Transverse colon (tissue), 4 donors: ENCODE measurements around the gene MCCD1. TPM values are rescaled to one million over a fixed set of nuclear protein-coding genes. Genes with fewer than 3 reads are reported as not detected.
"Not testable (repeated sequence)": the region's sequence is repeated elsewhere in the genome, so short reads cannot be mapped to it uniquely, and the experiment has no call there.

Experiments
- DNase-seq: peaks from one replicate; pipeline ENCODE4 v3.0.0-alpha.2; 2019
- H3K27ac ChIP-seq, 4 donors: fragments of 200-600 bp; sonication (generic); 2 replicates each; pipeline ENCODE4 v1.5.1; 2016 to 2018; ENCODE audit warnings: inconsistent platforms in 4 of 4
- H3K27me3 ChIP-seq: fragments of 200-600 bp; sonication (generic); 2 replicates; pipeline ENCODE4 v1.5.1; 2017; ENCODE audit warnings: inconsistent platforms
- H3K36me3 ChIP-seq, 4 donors: fragments of 200-600 bp; sonication (generic); 2 replicates each; pipeline ENCODE4 v1.5.1; 2017 to 2019; ENCODE audit warnings: inconsistent platforms in 4 of 4
- H3K4me1 ChIP-seq, 4 donors: fragments of 200-600 bp; sonication (generic); 2 replicates each; pipeline ENCODE4 v1.5.1; 2017 to 2020; ENCODE audit warnings: inconsistent platforms in 4 of 4
- H3K4me3 ChIP-seq, 4 donors: fragments of 200-600 bp; sonication (generic); 1 replicate in 1 of 4; 2 replicates in 3 of 4; pipeline versions ENCODE4 v1.5.1 to v1.6.1; 2017 to 2019; ENCODE audit warnings: inconsistent platforms in 4 of 4
- H3K9me3 ChIP-seq, 2 donors: fragments of 200-600 bp; sonication (generic); 2 replicates each; pipeline ENCODE4 v1.5.1; 2017 to 2019; ENCODE audit warnings: inconsistent platforms in 2 of 2
- EP300 ChIP-seq: sonication (generic); formaldehyde crosslinking; IDR thresholded peaks from one replicate; pipeline ENCODE4 v1.6.1; 2017; ENCODE audit warnings: antibody characterized with exemption, low read depth
- POLR2A ChIP-seq: fragments of 450-650 bp; IDR thresholded peaks from one replicate; pipeline ENCODE4 v1.6.1; 2016; ENCODE audit warnings: antibody characterized with exemption, mild to moderate bottlenecking, moderate library complexity
- POLR2AphosphoS5 ChIP-seq, 3 donors: sonication (generic); formaldehyde crosslinking; IDR thresholded peaks; one replicate each; pipeline ENCODE4 v1.6.1; 2016; ENCODE audit warnings: antibody characterized with exemption in 3 of 3
- WGBS, 2 donors: methylation state at CpG; one replicate each; pipeline ENCODE4 v1.1.5; 2018; ENCODE audit warnings: low coverage in 1 of 2; 5-methylcytosine and 5-hydroxymethylcytosine counted together
- in situ Hi-C, 4 donors: fragments of 200-750 bp; cut with MboI; loops; one replicate each; pipeline versions ENCODE4 v1.15.0 to v1.15.1; 2017; ENCODE audit warnings: low sequenced_read_pairs in 3 of 4, low pct_ligation_motif_present in 1 of 4, low pct_unique_long_range_greater_than_20kb in 1 of 4
- intact Hi-C: fragments of 100-400 bp; cut with DNase I; formaldehyde crosslinking; loops from one replicate; pipeline ENCODE4 v1.15.1; 2023; ENCODE audit warnings: low total_unique reads
- total RNA-seq, 4 donors: library from RNA; depleted of rRNA; stranded (reverse); fragments of >200 nt; gene quantifications; one replicate each; pipeline ENCODE4 v1.1.0, GENCODE V29; 2016
- TF ChIP-seq, protein P1 (sequence below), 5 experiments: fragments of 200-600 bp in 3 of 5; fragments of 450-650 bp in 2 of 5; sonication (generic) in 3 of 5; IDR thresholded peaks; 1 replicate in 2 of 5; 2 replicates in 3 of 5; pipeline ENCODE4 v1.5.1; 2016 to 2017; ENCODE audit warnings: antibody characterized with exemption in 5 of 5, inconsistent platforms in 3 of 5, mild to moderate bottlenecking in 2 of 5, moderate library complexity in 1 of 5

The MCCD1 gene
- total RNA-seq, 4 donors from 2014 or later: not detected

DNA sequence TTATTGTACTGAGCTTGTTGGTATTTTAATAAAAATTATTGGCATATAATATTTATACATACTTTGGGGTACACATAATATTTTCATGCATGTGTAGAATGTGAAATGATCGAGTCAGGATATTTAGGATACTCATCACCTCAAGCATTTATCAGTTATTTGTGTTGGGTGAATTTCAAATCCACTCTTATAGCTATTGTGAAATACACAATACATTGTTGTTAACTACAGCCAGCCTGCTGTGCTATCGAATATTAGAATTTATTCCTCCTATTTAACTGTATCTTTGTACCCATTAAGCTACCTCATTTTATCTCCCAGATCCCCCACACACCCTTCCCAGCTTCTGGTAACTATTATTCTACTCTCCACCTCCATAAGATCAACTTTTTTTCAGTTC lies 45.4 kb upstream of the MCCD1 start:
- DNase-seq: no peak
- Histone ChIP-seq H3K27me3 (no peaks in the 10 kb centered on the region), H3K4me3 (no peak overlapping the region), H3K36me3 (no peaks in the 10 kb centered on the region), H3K9me3 (no peaks in the 10 kb centered on the region), H3K27ac (no peak overlapping the region), H3K4me1 (no peaks in the 10 kb centered on the region)
- 51 to 80% methylated on average over 2 of the region's 2 CpGs for WGBS, 2 donors
- no peak for TF ChIP-seq POLR2AphosphoS5 (IDR thresholded peaks at IDR 0.05)
- no peak for TF ChIP-seq EP300
- no peak for TF ChIP-seq POLR2A
- TF ChIP-seq, protein P1, sequence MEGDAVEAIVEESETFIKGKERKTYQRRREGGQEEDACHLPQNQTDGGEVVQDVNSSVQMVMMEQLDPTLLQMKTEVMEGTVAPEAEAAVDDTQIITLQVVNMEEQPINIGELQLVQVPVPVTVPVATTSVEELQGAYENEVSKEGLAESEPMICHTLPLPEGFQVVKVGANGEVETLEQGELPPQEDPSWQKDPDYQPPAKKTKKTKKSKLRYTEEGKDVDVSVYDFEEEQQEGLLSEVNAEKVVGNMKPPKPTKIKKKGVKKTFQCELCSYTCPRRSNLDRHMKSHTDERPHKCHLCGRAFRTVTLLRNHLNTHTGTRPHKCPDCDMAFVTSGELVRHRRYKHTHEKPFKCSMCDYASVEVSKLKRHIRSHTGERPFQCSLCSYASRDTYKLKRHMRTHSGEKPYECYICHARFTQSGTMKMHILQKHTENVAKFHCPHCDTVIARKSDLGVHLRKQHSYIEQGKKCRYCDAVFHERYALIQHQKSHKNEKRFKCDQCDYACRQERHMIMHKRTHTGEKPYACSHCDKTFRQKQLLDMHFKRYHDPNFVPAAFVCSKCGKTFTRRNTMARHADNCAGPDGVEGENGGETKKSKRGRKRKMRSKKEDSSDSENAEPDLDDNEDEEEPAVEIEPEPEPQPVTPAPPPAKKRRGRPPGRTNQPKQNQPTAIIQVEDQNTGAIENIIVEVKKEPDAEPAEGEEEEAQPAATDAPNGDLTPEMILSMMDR (IDR thresholded peaks at IDR 0.05): no peak
- in situ Hi-C loops: no loop called here
- intact Hi-C loops: no loop called here

DNA sequence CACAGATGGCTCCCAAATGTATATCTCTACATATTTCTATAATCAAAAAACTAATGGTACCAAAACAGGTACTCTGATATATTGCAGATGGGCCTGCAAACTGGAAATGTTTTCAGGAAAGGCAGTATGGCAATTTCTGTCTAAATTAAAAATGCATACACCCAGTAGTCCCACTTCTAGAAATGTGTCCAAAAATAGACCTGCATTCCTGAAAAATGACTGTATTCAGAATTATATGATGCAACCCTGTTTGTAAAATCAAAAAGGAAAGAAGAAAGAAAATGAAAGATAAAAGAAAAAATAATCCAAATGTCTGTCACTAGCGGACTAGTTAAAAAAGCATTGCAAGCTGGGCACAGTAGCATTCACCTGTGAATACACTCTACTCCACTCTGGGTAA lies 43.7 kb upstream of the MCCD1 start:
- TF ChIP-seq, protein P1 (IDR thresholded peaks at IDR 0.05): no peak
- TF ChIP-seq POLR2A (no peak), EP300 (no peak), POLR2AphosphoS5 (IDR thresholded peaks at IDR 0.05) (no peak)
- Histone ChIP-seq H3K4me3 (no peak overlapping the region), H3K27ac (no peak overlapping the region), H3K27me3 (no peaks in the 10 kb centered on the region), H3K36me3 (no peaks in the 10 kb centered on the region), H3K9me3 (no peaks in the 10 kb centered on the region), H3K4me1 (peaks cover 0 to under 1% (median 0%) of the 10 kb centered on the region in 4 donors)
- DNase-seq: no peak
- intact Hi-C loops: no loop called here
- in situ Hi-C loops: loop anchor here in 2 of 4 donors (5.0 kb wide), 2 partner anchors 93 to 98 kb away; no protein-coding TSS in a partner anchor
- WGBS, 2 donors: 67 to 68% methylated on average over 1 of the region's 1 CpG

DNA sequence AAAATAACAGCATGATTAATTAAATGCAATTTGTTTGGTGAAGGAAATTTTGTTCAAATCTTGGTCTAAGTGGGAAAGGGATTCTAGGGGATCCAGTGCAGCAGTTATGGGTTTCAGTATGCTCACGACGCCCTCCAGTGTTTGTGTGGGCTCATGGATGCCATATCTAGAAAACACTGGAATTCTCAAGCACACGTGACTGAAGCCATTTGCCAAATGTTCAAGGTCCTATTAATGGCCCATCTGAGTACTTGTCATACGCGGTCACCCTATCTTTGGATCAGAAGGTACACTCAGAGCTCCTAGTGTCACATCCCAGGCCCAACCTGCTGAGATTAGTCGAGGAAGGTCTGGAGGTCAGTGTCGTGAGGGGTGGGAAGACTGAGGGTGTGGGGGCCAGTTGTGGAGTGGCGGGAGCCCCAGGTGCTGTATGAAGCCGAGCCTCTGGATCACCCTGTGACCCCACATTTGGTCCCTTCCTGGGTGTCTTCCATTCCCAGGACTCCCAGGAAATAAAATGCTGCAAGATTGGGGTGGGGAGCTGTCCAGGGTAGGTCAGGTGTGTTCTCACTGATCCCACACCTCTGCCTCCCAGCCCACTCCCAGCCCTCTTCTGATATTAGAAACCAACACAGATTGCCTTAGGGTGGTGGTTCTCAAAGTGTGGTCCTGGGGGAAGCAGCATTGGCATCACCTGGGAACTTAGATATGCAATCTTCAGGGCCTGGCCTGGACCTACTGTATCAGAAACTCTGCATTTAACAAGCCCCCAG lies 42.5 kb upstream of the MCCD1 start:
- H3K27ac ChIP-seq, intact Hi-C loops, H3K36me3 ChIP-seq, H3K27me3 ChIP-seq, DNase-seq, H3K9me3 ChIP-seq, H3K4me3 ChIP-seq, H3K4me1 ChIP-seq: not testable (repeated sequence)
- in situ Hi-C loops: loop anchor here in 2 of 4 donors (5.0 kb wide), 2 partner anchors 94 to 99 kb away; no protein-coding TSS in a partner anchor
- 33% methylated on average over 2 of the region's 9 CpGs; no CpG with 5 or more reads in 1 of the 2 donors for WGBS, 2 donors

DNA sequence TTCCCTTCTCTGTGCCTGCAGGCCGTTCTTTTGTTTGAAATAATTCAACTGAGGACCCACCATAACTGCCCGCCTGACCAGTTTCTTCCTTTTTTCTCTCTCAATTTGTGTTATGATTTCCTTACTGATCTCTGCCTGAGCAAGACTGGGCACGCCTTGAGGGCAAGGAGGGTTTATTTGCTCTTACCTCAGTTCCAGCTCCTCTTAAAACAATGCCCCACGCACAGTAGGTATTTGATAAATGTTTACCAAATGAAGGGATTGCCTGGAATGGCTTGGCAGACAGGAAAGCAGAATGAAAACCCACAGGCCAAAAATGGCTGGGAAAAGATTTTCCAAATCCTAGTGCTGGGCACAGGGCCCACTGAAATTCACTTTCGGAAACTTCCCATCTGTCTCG lies 41.1 kb upstream of the MCCD1 start:
- in situ Hi-C loops: loop anchor here in 2 of 4 donors (5.0 kb wide), 2 partner anchors 95 to 100 kb away; no protein-coding TSS in a partner anchor
- H3K36me3 ChIP-seq, H3K27ac ChIP-seq, H3K4me3 ChIP-seq, H3K27me3 ChIP-seq, DNase-seq, intact Hi-C loops, H3K9me3 ChIP-seq: not testable (repeated sequence)
- H3K4me1 ChIP-seq: peaks cover 0 to 21% (median 0%) of the 10 kb centered on the region in 4 donors
- WGBS, 2 donors: 75 to 78% methylated on average over 3 to 6 of the region's 6 CpGs

DNA sequence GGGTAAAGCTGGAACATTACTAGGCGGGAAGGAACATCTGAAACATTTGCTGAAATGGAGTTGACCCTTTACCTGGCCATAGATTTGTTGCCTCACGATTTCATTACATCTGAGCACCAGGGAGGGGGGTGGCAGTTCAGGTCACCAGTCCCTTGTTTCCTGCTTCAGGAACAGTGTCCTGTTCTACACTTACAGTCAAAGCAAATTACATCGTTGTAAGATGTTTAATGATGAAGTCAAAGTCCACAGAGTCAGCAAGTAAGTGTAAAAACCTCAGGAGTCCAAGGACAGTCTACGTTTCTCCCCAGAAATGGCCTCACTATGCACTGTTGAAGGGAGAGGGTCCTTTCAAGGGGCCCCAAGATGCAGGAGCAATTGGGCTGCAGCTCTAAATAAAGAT lies 39.7 kb upstream of the MCCD1 start:
- WGBS, 2 donors: 38 to 47% methylated on average over 3 to 4 of the region's 4 CpGs
- in situ Hi-C loops (loop anchor here in 2 of 4 donors (5.0 kb wide), 2 partner anchors 97 to 102 kb away; no protein-coding TSS in a partner anchor), intact Hi-C loops (no loop called here)
- H3K4me3 ChIP-seq: no peak overlapping the region
- TF ChIP-seq POLR2AphosphoS5 (IDR thresholded peaks at IDR 0.05) (no peak), EP300 (no peak), POLR2A (no peak)
- TF ChIP-seq, protein P1 (IDR thresholded peaks at IDR 0.05): no peak
- peak; percentile 61 for DNase-seq
- no peaks in the 10 kb centered on the region for H3K9me3 ChIP-seq
- H3K27me3 ChIP-seq: no peaks in the 10 kb centered on the region
- H3K4me1 ChIP-seq: peaks cover 0 to 28% (median 3%) of the 10 kb centered on the region in 4 donors
- H3K36me3 ChIP-seq: no peaks in the 10 kb centered on the region
- H3K27ac ChIP-seq: peak overlapping the region in 3 of 4 donors; percentile 53 to 75 (median 55)
